Hepatocyte (in vitro differentiated cells): ENCODE results near the gene NFIA. TPM values are rescaled to one million over a fixed set of nuclear protein-coding genes. Genes with fewer than 3 reads are reported as not detected.

Source experiments
- DNase-seq: peaks from one replicate; pipeline ENCODE4 v3.0.0-alpha.2; 2016; ENCODE audit warnings: low spot score
- H2AFZ ChIP-seq: fragments of 200-600 bp; sonication (generic); 2 replicates; pipeline ENCODE4 v1.6.0; 2016; ENCODE audit warnings: antibody characterized with exemption, mild to moderate bottlenecking
- H3K27ac ChIP-seq: fragments of 200-600 bp; sonication (generic); 2 replicates; pipeline ENCODE4 v1.5.1; 2016; ENCODE audit warnings: mild to moderate bottlenecking
- H3K27me3 ChIP-seq: fragments of 200-600 bp; sonication (generic); 2 replicates; pipeline ENCODE4 v1.6.1; 2016
- H3K36me3 ChIP-seq: fragments of 200-600 bp; sonication (generic); replicated peaks from 2 replicates; pipeline ENCODE4 v1.5.1; 2016; ENCODE audit warnings: low read depth; ENCODE audit not compliant: insufficient read depth
- H3K4me1 ChIP-seq: fragments of 200-600 bp; sonication (generic); 2 replicates; pipeline ENCODE4 v1.5.1; 2016; ENCODE audit warnings: mild to moderate bottlenecking, moderate library complexity; ENCODE audit not compliant: insufficient read depth
- H3K4me2 ChIP-seq: fragments of 200-600 bp; sonication (generic); 2 replicates; pipeline ENCODE4 v1.6.0; 2016
- H3K4me3 ChIP-seq: fragments of 200-600 bp; sonication (generic); 2 replicates; pipeline ENCODE4 v1.5.1; 2016; ENCODE audit warnings: mild to moderate bottlenecking
- H3K79me2 ChIP-seq: fragments of 200-600 bp; sonication (generic); 2 replicates; pipeline ENCODE4 v1.6.0; 2017; ENCODE audit warnings: mild to moderate bottlenecking
- H3K9me2 ChIP-seq: fragments of 200-600 bp; sonication (generic); replicated peaks from 2 replicates; pipeline ENCODE4 v1.6.0; 2017; ENCODE audit warnings: mild to moderate bottlenecking; ENCODE audit not compliant: insufficient read depth
- H3K9me3 ChIP-seq: fragments of 200-600 bp; sonication (generic); 2 replicates; pipeline ENCODE4 v1.5.1; 2016; ENCODE audit warnings: low read depth, mild to moderate bottlenecking
- H4K20me1 ChIP-seq: fragments of 200-600 bp; sonication (generic); 2 replicates; pipeline ENCODE4 v1.6.0; 2016; ENCODE audit warnings: mild to moderate bottlenecking; ENCODE audit not compliant: insufficient read depth, poor library complexity, severe bottlenecking
- CTCF ChIP-seq: fragments of 200-600 bp; sonication (generic); IDR thresholded peaks from 2 replicates; pipeline ENCODE4 v1.5.1; 2016; ENCODE audit warnings: antibody characterized with exemption, mild to moderate bottlenecking; ENCODE audit not compliant: poor library complexity
- EZH2 ChIP-seq: fragments of 200-600 bp; sonication (generic); IDR thresholded peaks from 2 replicates; pipeline ENCODE4 v1.6.1; 2016; ENCODE audit warnings: antibody characterized with exemption, mild to moderate bottlenecking, borderline replicate concordance
- EZH2phosphoT487 ChIP-seq: fragments of 200-600 bp; sonication (generic); IDR thresholded peaks from one replicate; pipeline ENCODE4 v1.6.1; 2018; ENCODE audit warnings: antibody characterized with exemption, mild to moderate bottlenecking, low read depth, moderate library complexity; ENCODE audit not compliant: unreplicated experiment, severe bottlenecking
- WGBS: methylation state at CpG from one replicate; pipeline ENCODE4 v1.1.6; 2016; ENCODE audit warnings: low lambda C conversion rate; ENCODE audit errors: missing lambda C conversion rate; 5-methylcytosine and 5-hydroxymethylcytosine counted together
- polyA plus RNA-seq: library from polyadenylated mRNA; unstranded; fragments of >200 nt; fragmentation: Nextera tagmentation; extraction: Ambion mirVana; gene quantifications from 2 replicates; pipeline ENCODE4 v1.2.1, GENCODE V29; 2016
- total RNA-seq: library from RNA; depleted of rRNA; stranded (reverse); fragments of >200 nt; gene quantifications from 2 replicates; pipeline ENCODE4 v1.2.3, GENCODE V29; 2014

The NFIA gene
- total and polyA plus RNA-seq, 2 experiments from 2014 or later: 15.1 to 18.2 TPM

GRCh38 chr1:61358770-61359455 is 276.6 kb downstream of the NFIA start:
- no peak overlapping the region for H2AFZ ChIP-seq
- H3K9me2 ChIP-seq: no peaks in the 10 kb centered on the region
- no peaks in the 10 kb centered on the region for H3K79me2 ChIP-seq
- no peaks in the 10 kb centered on the region for H3K27me3 ChIP-seq
- no peak for TF ChIP-seq CTCF
- H3K9me3 ChIP-seq: no peaks in the 10 kb centered on the region
- WGBS: 99% methylated on average over 8 of the region's 8 CpGs
- H3K4me1 ChIP-seq: peaks cover 12% of the 10 kb centered on the region
- no peaks in the 10 kb centered on the region for H4K20me1 ChIP-seq
- no peak overlapping the region for H3K27ac ChIP-seq
- no peaks in the 10 kb centered on the region for H3K36me3 ChIP-seq
- H3K4me2 ChIP-seq: no peak overlapping the region
- DNase-seq: no peak
- H3K4me3 ChIP-seq: no peak overlapping the region

GRCh38 chr1:61361931-61362330 is 279.6 kb downstream of the NFIA start:
- Histone ChIP-seq H3K79me2 (no peaks in the 10 kb centered on the region), H3K9me2 (no peaks in the 10 kb centered on the region), H3K4me2 (no peak overlapping the region), H3K4me1 (peaks cover 12% of the 10 kb centered on the region), H3K27ac (peak overlapping the region; percentile 39), H2AFZ (no peak overlapping the region), H3K27me3 (no peaks in the 10 kb centered on the region), H3K4me3 (no peak overlapping the region), H4K20me1 (no peaks in the 10 kb centered on the region), H3K36me3 (no peaks in the 10 kb centered on the region), H3K9me3 (no peaks in the 10 kb centered on the region)
- TF ChIP-seq EZH2 (no peak), CTCF (no peak), EZH2phosphoT487 (no peak)
- DNase-seq: no peak
- 77% methylated on average over 2 of the region's 2 CpGs for WGBS

GRCh38 chr1:61362351-61362750 is 280.0 kb downstream of the NFIA start:
- 50% methylated on average over 2 of the region's 2 CpGs for WGBS
- H3K36me3 ChIP-seq: no peaks in the 10 kb centered on the region
- H3K4me1 ChIP-seq: peaks cover 12% of the 10 kb centered on the region
- no peaks in the 10 kb centered on the region for H3K9me3 ChIP-seq
- H3K9me2 ChIP-seq: no peaks in the 10 kb centered on the region
- H3K4me3 ChIP-seq: no peak overlapping the region
- no peaks in the 10 kb centered on the region for H3K79me2 ChIP-seq
- no peaks in the 10 kb centered on the region for H3K27me3 ChIP-seq
- no peak overlapping the region for H2AFZ ChIP-seq
- H3K27ac ChIP-seq: peak overlapping the region; percentile 39
- no peak overlapping the region for H3K4me2 ChIP-seq
- H4K20me1 ChIP-seq: no peaks in the 10 kb centered on the region
- no peak for DNase-seq
- TF ChIP-seq EZH2phosphoT487: no peak
- no peak for TF ChIP-seq CTCF
- TF ChIP-seq EZH2: no peak

- Histone ChIP-seq H4K20me1 (no peaks in the 10 kb centered on the region), H3K4me2 (no peak overlapping the region), H3K9me2 (no peaks in the 10 kb centered on the region), H3K79me2 (no peaks in the 10 kb centered on the region), H3K27me3 (no peaks in the 10 kb centered on the region), H3K27ac (no peak overlapping the region), H3K36me3 (no peaks in the 10 kb centered on the region), H3K4me3 (no peak overlapping the region), H3K9me3 (no peaks in the 10 kb centered on the region), H2AFZ (no peak overlapping the region), H3K4me1 (no peaks in the 10 kb centered on the region)
- TF ChIP-seq EZH2phosphoT487: no peak
- no peak for TF ChIP-seq CTCF
- no peak for TF ChIP-seq EZH2
- 74% methylated on average over 2 of the region's 2 CpGs for WGBS
- DNase-seq: no peak
These were observed 286.0 kb downstream of the NFIA start for GRCh38 chr1:61368366-61368765.
